ENCODE results near the gene RNFT2.

DNA sequence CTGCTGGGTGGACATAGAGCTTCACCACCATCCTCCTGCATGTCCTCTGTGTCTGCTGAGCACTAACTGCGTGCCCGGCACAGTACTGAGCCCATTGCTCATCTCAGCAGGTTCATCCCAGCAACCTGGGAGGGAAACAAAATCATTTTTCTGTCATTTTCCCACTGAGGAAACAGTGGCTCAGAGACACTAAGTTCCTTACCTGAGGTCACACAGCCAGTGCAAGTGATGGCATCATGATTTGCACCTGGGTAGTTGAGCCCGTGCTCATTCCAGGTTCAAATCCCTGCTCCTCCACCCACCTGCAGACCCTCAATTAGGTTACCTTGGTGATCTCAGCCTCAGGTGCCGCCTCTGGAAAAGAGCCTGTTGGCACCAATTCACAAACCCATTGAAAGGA, 23.4 kb downstream of the RNFT2 start:
- TF ChIP-seq, protein P1, sequence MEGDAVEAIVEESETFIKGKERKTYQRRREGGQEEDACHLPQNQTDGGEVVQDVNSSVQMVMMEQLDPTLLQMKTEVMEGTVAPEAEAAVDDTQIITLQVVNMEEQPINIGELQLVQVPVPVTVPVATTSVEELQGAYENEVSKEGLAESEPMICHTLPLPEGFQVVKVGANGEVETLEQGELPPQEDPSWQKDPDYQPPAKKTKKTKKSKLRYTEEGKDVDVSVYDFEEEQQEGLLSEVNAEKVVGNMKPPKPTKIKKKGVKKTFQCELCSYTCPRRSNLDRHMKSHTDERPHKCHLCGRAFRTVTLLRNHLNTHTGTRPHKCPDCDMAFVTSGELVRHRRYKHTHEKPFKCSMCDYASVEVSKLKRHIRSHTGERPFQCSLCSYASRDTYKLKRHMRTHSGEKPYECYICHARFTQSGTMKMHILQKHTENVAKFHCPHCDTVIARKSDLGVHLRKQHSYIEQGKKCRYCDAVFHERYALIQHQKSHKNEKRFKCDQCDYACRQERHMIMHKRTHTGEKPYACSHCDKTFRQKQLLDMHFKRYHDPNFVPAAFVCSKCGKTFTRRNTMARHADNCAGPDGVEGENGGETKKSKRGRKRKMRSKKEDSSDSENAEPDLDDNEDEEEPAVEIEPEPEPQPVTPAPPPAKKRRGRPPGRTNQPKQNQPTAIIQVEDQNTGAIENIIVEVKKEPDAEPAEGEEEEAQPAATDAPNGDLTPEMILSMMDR (IDR thresholded peaks at IDR 0.05) = no peak
- TF ChIP-seq ZNF302 (CRISPR knock-in tag; IDR thresholded peaks at IDR 0.05) (no peak), POLR2A (IDR thresholded peaks at IDR 0.05; ENCODE audit: low read length) (no peak), RCOR1 (IDR thresholded peaks at IDR 0.05; ENCODE audit: low read depth, low read length) (no peak), ZSCAN20 (CRISPR knock-in tag; IDR thresholded peaks at IDR 0.05) (no peak), TP53 (CRISPR knock-in tag; IDR thresholded peaks at IDR 0.05) (no peak), ATOH8 (CRISPR knock-in tag; IDR thresholded peaks at IDR 0.05; ENCODE audit: low read depth) (no peak), GATA3 (IDR thresholded peaks at IDR 0.05; ENCODE audit: borderline replicate concordance) (no peak), EP300 (IDR thresholded peaks at IDR 0.05) (no peak)
- TF ChIP-seq, protein P2, sequence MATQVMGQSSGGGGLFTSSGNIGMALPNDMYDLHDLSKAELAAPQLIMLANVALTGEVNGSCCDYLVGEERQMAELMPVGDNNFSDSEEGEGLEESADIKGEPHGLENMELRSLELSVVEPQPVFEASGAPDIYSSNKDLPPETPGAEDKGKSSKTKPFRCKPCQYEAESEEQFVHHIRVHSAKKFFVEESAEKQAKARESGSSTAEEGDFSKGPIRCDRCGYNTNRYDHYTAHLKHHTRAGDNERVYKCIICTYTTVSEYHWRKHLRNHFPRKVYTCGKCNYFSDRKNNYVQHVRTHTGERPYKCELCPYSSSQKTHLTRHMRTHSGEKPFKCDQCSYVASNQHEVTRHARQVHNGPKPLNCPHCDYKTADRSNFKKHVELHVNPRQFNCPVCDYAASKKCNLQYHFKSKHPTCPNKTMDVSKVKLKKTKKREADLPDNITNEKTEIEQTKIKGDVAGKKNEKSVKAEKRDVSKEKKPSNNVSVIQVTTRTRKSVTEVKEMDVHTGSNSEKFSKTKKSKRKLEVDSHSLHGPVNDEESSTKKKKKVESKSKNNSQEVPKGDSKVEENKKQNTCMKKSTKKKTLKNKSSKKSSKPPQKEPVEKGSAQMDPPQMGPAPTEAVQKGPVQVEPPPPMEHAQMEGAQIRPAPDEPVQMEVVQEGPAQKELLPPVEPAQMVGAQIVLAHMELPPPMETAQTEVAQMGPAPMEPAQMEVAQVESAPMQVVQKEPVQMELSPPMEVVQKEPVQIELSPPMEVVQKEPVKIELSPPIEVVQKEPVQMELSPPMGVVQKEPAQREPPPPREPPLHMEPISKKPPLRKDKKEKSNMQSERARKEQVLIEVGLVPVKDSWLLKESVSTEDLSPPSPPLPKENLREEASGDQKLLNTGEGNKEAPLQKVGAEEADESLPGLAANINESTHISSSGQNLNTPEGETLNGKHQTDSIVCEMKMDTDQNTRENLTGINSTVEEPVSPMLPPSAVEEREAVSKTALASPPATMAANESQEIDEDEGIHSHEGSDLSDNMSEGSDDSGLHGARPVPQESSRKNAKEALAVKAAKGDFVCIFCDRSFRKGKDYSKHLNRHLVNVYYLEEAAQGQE (IDR thresholded peaks at IDR 0.05) = no peak
